ENCODE results near the gene TMEM132E.

- TF ChIP-seq, protein P1, sequence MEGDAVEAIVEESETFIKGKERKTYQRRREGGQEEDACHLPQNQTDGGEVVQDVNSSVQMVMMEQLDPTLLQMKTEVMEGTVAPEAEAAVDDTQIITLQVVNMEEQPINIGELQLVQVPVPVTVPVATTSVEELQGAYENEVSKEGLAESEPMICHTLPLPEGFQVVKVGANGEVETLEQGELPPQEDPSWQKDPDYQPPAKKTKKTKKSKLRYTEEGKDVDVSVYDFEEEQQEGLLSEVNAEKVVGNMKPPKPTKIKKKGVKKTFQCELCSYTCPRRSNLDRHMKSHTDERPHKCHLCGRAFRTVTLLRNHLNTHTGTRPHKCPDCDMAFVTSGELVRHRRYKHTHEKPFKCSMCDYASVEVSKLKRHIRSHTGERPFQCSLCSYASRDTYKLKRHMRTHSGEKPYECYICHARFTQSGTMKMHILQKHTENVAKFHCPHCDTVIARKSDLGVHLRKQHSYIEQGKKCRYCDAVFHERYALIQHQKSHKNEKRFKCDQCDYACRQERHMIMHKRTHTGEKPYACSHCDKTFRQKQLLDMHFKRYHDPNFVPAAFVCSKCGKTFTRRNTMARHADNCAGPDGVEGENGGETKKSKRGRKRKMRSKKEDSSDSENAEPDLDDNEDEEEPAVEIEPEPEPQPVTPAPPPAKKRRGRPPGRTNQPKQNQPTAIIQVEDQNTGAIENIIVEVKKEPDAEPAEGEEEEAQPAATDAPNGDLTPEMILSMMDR (IDR thresholded peaks at IDR 0.05): no peak
- TF ChIP-seq POLR2A (IDR thresholded peaks at IDR 0.05): no peak
Observed at GRCh38 chr17:34578656-34579016, 746 bp upstream of the TMEM132E start.

All from right lobe of liver (tissue), 4 donors.